ENCODE data around the gene PCDHGA2.

DNA sequence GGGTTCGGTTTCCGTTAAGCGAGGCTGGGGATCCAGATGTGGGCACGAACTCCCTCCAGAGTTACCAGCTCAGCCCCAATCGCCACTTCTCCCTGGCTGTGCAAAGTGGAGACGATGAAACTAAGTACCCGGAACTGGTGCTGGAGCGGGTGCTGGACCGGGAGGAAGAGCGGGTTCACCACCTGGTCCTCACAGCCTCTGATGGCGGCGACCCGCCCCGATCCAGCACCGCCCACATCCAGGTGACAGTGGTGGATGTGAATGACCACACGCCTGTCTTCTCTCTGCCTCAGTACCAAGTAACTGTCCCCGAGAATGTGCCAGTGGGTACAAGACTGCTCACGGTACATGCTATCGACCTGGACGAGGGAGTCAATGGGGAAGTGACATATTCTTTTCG lies 44.8 kb downstream of the PCDHGA2 start:
- TF ChIP-seq ZNF274 (IDR thresholded peaks at IDR 0.05; ENCODE audit: low read depth, low read length) (no peak), SUZ12 (IDR thresholded peaks at IDR 0.05; ENCODE audit: extremely low read depth, insufficient read depth, insufficient read length) (no peak)

Measured in NT2/D1 (cell line).